Activated T-cell treated with anti-CD3 and anti-CD28 coated beads for 1 hour (primary cell): ENCODE data around the gene PROSER2.
A peak's percentile ranks its signal among the peaks of the same experiment; 100 is the strongest.

Experiments used
- DNase-seq: peaks from one replicate; pipeline ENCODE4 v3.0.0-alpha.2; 2020; ENCODE audit warnings: low read depth

The PROSER2 gene

GRCh38 chr10:11823122-11823988 is at the start of gene PROSER2:
Gene PROSER2, plus strand, starts transcription at chr10:11823356. Its CDS starts 28,722 bp downstream, at chr10:11852078.
- DNase-seq = peak; percentile 32

DNA sequence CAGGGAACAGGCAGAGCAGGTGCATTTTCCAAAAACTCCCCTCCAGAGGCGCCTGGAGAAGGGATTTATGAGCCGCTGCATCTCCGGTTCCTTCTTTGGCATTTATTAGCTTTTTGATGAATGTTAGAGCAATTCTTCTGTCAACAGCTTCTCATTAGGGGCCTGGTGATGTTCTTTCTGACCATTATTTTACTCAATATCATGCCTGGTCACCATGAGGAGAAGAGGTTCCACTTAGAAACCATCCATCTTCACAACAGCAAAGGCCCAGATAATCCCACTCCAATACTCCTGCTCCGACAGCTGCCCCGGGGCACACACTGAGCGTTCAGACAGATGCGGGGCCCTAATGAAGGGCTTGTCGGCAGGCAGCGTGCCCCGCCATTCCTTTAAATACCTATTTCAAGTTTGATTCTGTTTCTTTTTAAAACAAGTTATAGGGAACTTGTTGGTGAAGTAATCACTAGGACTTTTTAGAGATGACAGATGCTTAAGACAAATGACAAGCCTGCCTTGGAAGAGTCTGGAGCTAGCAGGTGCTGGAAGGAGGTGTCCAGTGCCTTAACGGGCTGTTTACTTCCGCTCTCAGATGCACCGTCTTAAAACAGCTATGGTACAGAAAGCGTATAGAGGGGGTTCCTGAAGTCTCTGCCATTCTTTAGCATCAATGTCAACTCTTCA is 49.3 kb upstream of the PROSER2 start:
- no peak for DNase-seq

GRCh38 chr10:11775412-11775811 is 47.7 kb upstream of the PROSER2 start:
- DNase-seq = no peak

DNA sequence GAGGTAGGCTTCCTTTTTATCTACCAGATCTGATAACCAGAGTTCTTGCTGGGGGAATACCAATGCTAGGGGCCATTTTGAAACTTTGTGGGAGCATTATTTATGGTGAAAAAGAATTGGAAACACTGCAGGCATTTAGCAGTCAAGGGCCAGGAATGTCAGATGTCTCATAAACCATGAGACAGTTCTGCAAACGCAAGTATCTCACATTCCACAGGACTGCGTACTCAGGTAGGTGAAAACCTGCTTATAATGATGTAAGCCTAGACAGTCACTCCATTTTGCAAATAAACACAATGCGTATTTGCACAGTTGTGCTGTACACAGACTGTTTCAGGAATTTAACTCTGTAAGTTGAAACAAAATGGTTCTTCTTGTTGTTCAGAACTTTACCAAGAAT is 47.1 kb upstream of the PROSER2 start:
- DNase-seq = no peak

DNA sequence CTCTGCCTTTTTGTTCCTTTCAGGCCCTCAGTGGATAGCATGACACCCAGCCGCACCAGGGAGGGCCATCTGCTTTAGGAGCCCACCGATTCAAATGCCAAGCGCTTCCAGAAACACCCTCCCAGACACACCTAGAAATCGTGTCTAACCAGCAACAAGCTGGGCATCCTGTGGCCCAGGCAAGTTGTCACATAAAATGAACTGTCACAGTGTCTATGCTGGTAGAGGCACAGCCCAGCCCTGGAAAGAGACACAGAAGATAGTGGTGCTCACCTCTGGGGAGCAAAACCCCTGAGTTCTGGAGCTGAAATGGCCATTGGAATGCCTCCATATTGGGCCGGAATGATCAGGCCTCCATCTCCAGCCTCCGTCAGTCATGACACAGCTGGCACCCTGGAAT is 42.0 kb upstream of the PROSER2 start:
- DNase-seq = no peak

- DNase-seq = no peak
Measured at GRCh38 chr10:11782793-11783557, 40.2 kb upstream of the PROSER2 start.

DNA sequence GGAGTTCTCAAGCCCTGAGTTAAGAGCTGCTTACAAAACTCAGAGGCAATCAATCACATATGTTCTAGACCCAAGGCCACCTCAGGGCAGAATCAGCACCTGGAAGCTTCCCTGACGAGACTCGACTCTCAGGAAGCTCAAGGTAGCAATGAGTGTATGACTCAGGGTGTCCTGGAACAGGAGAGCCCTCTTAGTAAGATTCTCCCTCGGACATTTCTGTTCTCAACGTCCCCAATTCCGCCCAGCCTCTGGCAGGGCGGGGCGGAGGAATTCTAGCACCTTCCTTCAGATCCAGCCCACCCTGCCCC is 39.6 kb upstream of the PROSER2 start:
- DNase-seq = no peak

GRCh38 chr10:11787374-11787773 is 35.8 kb upstream of the PROSER2 start:
- DNase-seq = no peak

- DNase-seq = no peak
Measured at GRCh38 chr10:11787846-11788245, 35.3 kb upstream of the PROSER2 start.

- DNase-seq = no peak
Measured at GRCh38 chr10:11789306-11789705, 33.9 kb upstream of the PROSER2 start.

DNA sequence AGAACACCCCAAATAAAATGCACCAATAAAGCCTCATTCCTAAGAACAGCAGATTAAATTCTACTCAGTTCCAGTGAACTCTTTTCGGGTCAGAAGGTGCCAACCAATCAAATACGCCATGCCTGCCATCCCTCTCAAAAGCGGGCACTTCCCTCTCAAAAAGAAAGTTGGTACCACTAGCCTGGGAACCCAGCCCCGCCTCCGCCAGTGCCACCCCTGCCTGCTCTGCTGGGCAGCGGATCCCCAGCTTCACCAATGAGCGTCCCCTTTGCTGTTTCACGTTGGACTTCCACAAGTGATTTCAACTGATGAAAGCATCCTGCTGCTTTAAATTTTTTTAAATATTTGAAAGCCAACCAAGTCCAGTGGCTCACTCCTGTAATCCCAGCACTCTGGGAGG is 33.2 kb upstream of the PROSER2 start:
- DNase-seq = no peak

DNA sequence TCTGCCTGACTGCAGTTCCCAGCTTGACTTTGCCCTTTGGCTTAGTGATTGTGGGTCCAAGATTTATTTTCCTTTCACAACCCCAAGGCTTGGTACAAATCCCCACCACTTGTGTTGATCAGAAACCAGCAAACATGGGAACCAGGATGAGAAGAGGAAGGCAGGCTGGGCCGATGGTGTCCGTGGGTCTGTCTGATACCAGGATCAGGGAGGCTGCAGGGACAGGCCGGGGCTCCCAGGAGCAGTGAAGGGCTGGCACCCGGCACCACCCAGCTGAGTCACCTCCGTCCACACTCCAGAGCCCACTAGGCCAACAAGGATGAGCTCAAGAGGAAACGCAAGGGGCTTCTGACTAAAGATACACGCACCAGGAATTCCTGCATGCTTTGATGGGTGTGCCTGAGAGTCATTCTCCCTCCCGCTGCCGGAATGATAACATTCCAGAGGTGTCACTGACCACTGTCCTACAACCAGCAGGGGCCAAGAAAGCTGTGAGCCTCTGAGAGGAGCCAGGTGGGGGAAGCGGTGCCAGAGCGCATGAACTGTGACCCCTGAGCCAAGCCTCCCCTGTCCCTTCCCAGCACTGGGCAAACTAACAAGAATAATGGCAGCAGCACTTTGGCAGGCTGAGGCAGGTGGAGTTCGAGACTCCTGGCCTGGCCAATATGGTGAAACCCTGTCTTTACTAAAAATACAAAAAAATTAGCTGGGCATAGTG is 29.2 kb upstream of the PROSER2 start:
- DNase-seq = no peak

DNA sequence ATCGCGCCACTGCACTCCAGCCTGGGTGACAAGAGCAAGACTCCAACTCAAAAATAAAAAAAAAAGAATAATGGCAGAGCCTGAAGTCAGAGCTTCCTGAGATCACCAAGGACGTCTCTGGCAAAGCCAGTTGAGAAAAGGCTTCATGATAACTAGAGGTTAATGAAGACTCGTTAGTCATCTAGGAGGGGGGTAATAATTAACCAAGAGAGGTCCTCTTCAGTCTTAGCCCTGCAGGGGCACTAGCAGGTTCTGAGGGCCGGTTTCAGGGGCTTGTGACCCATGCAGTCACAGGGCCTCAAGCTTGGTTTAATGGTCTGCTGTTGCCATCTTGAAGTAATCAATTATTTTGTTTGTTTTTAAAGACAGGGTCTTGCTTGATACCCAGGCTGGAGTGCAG is 28.6 kb upstream of the PROSER2 start:
- no peak for DNase-seq

DNA sequence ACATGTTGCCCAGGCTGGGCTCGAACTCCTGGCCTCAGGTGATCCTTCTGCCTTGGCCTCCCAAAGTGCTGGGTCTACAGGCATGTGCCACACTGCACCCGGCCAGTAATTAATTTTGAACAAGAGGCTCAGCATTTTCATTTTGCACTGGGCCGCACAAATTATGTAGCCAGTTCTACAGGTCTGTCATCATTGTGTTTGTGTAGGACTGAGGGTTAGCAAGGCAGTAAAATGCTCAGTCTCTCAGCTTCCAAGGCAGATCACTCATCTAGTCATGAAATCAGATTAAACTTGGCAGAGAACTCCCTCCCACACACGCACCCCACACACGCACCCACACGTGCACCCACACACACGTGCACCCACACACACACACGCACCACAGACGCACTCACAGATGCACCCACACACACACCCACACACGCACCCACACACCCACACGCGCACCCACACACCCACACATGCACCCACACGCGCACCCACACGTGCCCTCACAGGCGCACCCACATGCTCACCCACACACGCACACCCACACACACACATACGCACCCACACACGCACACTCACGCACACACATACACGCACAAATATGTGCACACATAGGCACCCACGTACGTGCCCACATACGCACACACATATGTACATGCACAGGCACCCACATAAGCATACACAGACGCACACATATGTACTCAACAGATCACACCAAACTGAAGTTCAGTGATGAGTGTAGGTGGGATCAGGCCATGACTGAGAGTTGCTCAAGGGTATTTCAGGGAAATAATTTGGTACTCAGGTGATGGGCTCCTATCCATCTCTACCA is 27.8 kb upstream of the PROSER2 start:
- DNase-seq = no peak

DNA sequence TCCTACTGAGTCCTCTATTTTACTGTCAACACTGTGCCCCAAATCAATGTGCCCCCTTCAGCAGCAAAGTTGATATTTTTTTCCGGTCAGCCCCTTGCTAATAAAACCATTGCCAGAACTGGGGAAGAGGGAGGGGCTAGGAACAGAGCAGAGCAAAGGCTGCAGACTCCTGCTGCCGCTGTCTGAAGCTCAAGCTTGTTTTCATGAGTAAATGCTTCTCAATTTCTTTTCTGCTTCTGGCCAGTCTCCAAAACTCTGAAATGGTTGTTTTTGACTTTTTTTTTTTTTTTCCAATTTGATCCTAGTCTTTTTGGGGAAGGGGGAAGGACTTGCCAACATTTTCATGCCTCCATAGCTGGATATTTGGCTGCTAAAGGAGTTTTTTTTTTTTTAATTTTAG is 26.7 kb upstream of the PROSER2 start:
- no peak for DNase-seq

GRCh38 chr10:11797281-11797680 is 25.9 kb upstream of the PROSER2 start:
- no peak for DNase-seq

GRCh38 chr10:11797847-11798633 is 25.1 kb upstream of the PROSER2 start:
- no peak for DNase-seq

- DNase-seq = no peak
Measured at GRCh38 chr10:11798845-11799735, 24.1 kb upstream of the PROSER2 start.

GRCh38 chr10:11799736-11800080 is 23.4 kb upstream of the PROSER2 start:
- no peak for DNase-seq

GRCh38 chr10:11804336-11804735 is 18.8 kb upstream of the PROSER2 start:
- DNase-seq = no peak
